Stimulated activated CD8-positive, alpha-beta memory T cell treated with anti-CD3 and anti-CD28 coated beads, Interleukin-7, amount 100 ng/mL, for 1 hour (primary cell): Measurements from ENCODE around the gene PPIH.
"Not testable (repeated sequence)": the region's sequence is repeated elsewhere in the genome, so short reads cannot be mapped to it uniquely, and the experiment has no call there.

Source experiments
- DNase-seq, 2 donors: peaks; one replicate each; pipeline ENCODE4 v3.0.0-alpha.2; 2020; ENCODE audit warnings: low read depth in 2 of 2

Gene PPIH

DNA sequence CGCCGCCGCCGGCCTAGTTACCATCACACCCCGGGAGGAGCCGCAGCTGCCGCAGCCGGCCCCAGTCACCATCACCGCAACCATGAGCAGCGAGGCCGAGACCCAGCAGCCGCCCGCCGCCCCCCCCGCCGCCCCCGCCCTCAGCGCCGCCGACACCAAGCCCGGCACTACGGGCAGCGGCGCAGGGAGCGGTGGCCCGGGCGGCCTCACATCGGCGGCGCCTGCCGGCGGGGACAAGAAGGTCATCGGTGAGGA, 24.2 kb downstream of the PPIH start:
- DNase-seq = not testable (repeated sequence)

GRCh38 chr1:42682739-42683531, 24.7 kb downstream of the PPIH start:
- DNase-seq = peak in 1 of 2 donors; percentile 32

- DNase-seq = no peak
These were observed 25.9 kb downstream of the PPIH start for GRCh38 chr1:42684139-42684538.

DNA sequence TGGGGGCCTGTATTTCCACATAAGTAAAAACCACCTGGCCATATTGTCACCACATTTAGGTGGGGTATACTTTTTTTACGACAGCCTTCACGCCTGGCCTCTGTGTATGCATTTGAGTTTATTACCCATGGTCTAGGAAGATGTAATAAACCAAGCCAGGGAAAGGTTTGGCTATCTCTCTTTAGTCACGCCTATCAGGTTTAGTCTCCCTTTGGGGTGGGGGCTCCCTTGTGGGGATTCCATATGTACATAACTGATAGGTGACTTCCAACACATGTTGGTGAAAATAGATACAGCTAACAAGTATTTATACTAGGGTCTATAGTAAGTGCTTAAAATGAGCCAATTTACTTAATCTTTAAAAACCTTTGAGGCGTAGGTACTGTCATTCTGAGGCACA, 28.2 kb downstream of the PPIH start:
- no peak for DNase-seq

DNA sequence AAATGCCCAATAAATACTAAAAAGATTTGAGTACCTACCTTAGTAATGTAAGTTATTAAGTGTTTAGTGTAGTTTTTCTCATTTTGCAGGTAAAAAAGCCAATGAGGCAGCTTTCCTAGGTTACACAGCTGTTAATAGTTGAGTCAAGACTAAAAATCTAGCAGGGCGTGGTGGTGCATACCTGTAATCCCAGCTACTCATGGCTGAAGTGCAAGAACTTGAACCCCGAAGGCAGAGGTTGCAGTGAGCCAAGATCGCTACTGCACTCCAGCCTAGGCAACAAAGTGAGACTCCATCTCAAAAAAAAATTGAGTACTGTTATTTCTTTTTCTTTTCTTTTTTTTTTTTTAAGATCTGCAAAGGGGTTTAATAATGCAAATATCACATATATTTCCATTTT, 31.7 kb downstream of the PPIH start:
- no peak for DNase-seq

- DNase-seq = no peak
These were observed 32.4 kb downstream of the PPIH start for GRCh38 chr1:42690477-42691156.

DNA sequence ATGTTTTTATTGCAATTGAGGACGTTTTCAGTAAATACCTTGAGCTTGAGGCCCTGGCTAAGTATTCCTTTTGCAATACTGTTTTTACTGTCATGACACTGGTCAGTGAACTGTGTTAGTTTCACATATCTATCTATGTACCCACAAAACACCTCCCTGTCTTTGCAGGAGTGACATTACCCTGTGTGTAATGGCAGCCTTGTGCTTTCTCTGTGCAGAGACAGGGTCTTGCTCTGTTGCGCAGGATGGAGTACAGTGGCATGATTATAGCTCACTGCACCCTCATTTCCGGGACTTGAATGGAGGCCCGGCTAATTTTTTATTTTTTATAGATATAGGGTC, 32.9 kb downstream of the PPIH start:
- DNase-seq = no peak

GRCh38 chr1:42692461-42692860, 34.2 kb downstream of the PPIH start:
- DNase-seq = no peak

DNA sequence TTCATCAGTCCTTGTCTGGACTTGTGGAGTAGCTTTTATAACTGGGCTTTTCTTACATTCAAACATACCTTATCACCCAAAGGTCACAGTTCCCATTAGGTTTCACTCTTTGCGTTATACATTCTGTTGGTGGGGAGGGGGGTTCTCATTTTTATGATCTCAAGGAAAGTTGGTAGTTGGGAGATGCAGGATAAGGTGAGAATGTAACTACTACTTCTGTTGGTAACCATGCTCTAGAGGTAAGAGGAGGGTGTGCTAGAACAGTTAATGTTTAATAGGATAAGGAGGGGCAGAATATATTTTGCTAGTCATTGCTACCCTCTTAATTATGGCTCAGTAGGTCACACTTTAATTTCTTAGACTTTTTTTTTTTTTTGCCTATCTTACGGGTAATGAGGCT, 34.7 kb downstream of the PPIH start:
- no peak for DNase-seq

- no peak for DNase-seq
These were observed 40.0 kb downstream of the PPIH start for GRCh38 chr1:42698081-42698813.

DNA sequence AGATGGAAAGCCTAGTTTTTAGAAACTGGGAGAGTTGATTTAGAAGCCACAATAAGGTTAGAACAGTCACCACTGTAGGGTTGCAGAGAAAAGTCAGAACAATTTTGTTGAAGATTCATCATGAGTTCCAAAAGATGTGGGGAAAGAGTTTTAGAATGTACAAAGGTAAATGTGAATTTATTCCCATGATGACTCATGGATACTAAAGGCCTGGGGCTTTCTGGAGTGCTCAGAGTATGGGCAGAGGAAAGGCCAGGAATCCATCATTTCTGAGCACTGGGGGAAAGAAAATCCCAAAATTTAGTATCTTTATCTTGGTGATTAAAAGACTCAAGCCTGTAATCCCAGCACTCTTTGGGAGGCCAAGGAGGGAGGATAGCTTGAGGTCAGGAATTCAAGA, 41.8 kb downstream of the PPIH start:
- DNase-seq = no peak

- no peak for DNase-seq
These were observed 45.8 kb downstream of the PPIH start for GRCh38 chr1:42703888-42704464.

DNA sequence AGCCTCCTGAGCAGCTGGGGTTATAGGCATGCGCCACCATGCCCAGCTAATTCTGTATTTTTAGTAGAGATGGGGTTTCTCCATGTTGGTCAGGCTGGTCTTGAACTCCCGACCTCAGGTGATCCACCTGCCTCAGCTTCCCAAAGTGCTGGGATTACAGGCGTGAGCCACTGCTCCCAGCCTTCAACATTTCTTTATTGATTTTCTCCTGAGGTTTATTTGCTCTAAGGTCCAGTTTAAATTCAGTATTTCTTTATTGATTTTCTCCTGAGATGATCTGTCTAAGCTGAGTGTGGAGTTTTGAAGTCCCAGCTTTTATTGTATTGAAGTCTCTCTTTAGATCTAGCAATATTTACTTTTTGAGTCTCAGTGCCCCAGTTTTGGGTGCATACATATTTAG, 54.6 kb downstream of the PPIH start:
- DNase-seq = not testable (repeated sequence)

GRCh38 chr1:42713293-42713692, 55.1 kb downstream of the PPIH start:
- no peak for DNase-seq

DNA sequence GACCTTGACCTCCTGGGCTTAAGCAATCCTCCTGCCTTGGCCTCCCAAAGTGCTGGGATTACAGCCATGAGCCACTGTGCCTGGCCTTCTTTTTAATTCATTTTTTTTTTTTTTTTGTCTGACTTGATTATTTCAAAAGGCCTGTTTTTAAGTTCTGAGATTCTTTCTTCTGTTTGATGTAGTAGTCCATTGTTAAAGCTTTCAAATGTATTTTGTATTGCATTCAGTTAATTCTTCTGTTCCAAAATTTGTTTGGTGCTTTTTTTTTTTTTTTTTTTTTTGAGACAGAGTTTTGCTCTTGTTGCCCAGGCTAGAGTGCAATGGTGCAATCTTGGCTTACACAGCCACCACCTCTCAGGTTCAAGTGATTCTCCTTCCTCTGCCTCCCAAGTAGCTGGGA, 56.2 kb downstream of the PPIH start:
- DNase-seq = not testable (repeated sequence)

DNA sequence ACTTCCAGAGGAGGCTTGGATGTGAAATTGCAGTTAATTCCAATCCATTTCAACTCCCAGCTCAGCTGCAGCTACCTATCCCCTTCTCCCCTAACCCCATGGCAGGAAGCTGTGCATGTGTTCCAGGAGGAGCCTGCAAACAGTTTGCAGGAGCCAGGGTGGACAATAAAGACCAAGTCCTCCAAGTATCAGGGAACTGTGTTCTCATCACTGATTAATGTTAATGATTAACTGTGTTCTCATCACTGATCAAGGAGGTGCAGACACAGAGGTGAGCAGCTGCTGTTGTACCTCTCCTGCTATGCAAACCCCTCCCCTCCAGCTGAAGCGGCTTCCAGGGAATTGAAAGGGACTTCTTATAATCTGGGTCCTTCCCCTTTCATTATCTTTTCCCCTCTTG, 62.6 kb downstream of the PPIH start:
- DNase-seq = no peak

DNA sequence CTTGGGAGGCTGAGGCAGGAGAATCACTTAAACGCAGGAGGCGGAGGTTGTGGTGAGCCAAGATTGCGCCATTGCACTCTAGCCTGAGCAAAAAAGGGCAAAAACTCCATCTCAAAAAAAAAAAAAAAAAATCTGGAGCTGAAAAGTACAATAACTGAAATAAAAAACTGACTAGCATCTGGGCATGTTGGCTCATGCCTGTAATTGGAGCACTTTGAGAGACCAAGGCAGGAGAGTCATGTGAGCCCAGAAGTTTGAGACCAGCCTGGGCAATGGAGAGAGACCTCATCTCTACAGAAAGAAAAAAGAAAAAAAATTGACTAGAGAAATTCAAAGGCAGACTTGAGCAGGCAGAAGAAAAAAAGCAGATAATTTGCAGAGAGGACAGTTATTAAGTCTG, 63.7 kb downstream of the PPIH start:
- no peak for DNase-seq

DNA sequence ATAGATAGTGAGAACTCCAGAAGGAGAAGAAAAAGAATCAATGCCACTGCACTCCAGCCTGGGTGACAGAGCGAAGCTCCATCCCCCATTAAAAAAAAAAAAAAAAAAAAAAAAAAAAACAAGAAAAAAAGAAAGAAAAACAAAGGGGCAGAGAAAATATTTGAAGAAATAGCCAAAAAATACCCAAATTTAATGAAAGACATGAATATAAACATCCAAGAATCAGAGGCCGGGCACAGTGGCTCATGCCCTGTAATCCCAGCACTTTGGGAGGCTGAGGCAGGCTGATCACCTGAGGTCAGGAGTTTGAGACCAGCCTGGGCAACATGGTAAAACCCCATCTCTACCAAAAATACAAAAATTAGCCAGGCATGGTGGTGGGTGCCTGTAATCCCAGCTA, 64.2 kb downstream of the PPIH start:
- DNase-seq = not testable (repeated sequence)

DNA sequence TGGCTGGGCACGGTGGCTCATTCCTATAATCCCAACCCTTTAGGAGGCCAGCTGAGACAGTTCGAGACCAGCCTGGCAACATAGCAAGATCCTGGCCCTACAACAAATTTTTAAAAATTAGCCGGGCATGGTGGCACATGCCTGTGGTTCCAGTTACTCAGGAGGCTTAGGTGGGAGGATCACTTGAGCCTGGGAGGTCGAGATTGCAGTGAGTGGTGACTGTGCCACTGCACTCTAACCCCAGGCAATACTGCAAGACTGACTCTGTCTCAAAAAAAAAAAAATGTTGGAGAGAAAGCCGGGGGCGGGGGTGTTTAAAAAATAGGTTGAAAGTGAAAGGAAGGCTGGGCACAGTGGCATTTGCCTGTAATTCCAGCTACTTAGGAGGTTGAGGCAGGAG, 65.3 kb downstream of the PPIH start:
- no peak for DNase-seq

GRCh38 chr1:42725820-42726219, 67.6 kb downstream of the PPIH start:
- DNase-seq = not testable (repeated sequence)
